Suprapubic skin (tissue), 4 donors: Measurements from ENCODE around the gene CD6.

ENCODE experiments used
- POLR2A ChIP-seq, 2 donors: fragments of 450-650 bp; IDR thresholded peaks; one replicate each; pipeline ENCODE4 v1.6.1; 2017; ENCODE audit warnings: antibody characterized with exemption in 2 of 2, mild to moderate bottlenecking in 2 of 2, moderate library complexity in 2 of 2
- POLR2AphosphoS5 ChIP-seq, 3 donors: sonication (generic); formaldehyde crosslinking; IDR thresholded peaks; one replicate each; pipeline ENCODE4 v1.6.1; 2017; ENCODE audit warnings: antibody characterized with exemption in 3 of 3
- TF ChIP-seq, protein P1 (sequence below), 2 donors: fragments of 200-600 bp in 1 of 2; fragments of 450-650 bp in 1 of 2; sonication (generic) in 1 of 2; IDR thresholded peaks; one replicate each; pipeline ENCODE4 v1.5.1; 2016 to 2019; ENCODE audit warnings: antibody characterized with exemption in 2 of 2, mild to moderate bottlenecking in 1 of 2, moderate library complexity in 1 of 2

DNA sequence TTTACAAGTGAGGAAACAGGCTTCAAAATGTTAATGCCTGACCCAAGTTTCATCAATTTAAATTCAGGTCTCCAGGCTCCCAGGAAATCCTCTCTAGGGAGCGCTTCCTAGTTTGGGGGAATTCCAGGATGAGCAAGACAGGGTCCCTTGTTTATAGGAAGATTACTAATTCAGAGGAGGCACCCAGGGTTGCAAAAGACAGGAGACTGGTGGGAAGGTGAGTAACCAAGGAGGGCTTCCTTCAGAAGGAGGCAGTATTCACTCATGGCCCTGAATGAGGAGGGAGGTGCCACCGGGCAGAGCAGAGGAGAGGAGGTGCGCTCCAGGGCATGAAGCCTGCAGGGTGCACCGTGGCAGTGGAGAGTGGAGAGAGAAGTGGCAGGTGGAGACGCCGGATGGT is 45.6 kb upstream of the CD6 start:
- TF ChIP-seq, protein P1, sequence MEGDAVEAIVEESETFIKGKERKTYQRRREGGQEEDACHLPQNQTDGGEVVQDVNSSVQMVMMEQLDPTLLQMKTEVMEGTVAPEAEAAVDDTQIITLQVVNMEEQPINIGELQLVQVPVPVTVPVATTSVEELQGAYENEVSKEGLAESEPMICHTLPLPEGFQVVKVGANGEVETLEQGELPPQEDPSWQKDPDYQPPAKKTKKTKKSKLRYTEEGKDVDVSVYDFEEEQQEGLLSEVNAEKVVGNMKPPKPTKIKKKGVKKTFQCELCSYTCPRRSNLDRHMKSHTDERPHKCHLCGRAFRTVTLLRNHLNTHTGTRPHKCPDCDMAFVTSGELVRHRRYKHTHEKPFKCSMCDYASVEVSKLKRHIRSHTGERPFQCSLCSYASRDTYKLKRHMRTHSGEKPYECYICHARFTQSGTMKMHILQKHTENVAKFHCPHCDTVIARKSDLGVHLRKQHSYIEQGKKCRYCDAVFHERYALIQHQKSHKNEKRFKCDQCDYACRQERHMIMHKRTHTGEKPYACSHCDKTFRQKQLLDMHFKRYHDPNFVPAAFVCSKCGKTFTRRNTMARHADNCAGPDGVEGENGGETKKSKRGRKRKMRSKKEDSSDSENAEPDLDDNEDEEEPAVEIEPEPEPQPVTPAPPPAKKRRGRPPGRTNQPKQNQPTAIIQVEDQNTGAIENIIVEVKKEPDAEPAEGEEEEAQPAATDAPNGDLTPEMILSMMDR (IDR thresholded peaks at IDR 0.05) = no peak
- no peak for TF ChIP-seq POLR2A (IDR thresholded peaks at IDR 0.05)
- no peak for TF ChIP-seq POLR2AphosphoS5 (IDR thresholded peaks at IDR 0.05)
